ENCODE measurements around the gene FHIP1A.
A peak's percentile ranks its signal among the peaks of the same experiment; 100 is the strongest.

Gene FHIP1A

DNA sequence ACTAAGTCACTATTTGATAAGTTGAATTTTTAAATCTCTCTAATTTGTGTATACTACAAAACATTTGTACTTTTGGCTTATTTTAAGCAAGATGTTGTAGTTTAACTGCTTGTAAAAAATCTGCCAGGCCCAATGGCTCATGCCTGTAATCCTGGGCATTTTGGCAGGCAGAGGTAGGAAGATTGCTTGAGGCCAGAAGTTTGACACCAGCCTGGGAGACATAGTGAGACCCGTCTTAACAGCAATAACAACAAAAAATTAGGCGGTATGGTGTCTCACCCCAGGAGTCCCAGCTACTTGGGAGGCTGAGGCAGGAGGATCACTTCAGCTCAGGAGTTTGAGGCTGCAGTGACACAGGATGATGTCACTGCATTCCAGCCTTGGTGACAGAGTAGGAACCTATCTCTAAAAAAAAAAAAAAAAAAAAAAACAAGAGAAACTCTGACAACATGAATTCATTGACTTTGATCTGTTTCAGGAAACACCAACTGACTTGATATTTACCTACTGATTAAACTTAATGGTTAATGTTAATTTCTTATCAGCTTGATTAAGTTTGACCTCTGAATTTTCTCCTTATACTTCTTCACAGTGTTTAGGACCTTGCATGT, 8.9 kb downstream of the FHIP1A start:
- no peak for DNase-seq (ENCODE audit: low spot score)

DNA sequence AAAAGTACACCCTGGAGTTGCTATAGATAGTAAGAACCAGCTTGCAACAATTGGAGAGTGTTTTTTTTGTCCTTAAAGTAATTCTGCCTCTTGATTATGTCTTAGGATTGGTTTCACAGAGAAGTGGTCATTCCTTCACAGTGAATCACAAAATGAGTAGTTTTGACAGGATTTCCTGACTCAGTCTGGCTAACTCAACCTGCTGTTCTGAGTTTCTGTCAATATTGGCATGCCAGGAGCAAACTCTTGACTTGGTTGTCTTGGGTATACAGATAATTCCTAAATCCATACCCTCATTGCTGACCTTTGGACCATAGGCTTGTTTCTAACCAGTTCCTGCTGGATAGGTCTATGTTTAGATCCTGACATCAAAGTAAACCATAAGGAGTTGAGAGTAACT, 9.4 kb downstream of the FHIP1A start:
- no peak for FAIRE-seq
- peak; percentile 42 for DNase-seq (ENCODE audit: low spot score)

More for the DNA sequence above, 8.9 kb downstream of the FHIP1A start:
- no peak for FAIRE-seq

DNA sequence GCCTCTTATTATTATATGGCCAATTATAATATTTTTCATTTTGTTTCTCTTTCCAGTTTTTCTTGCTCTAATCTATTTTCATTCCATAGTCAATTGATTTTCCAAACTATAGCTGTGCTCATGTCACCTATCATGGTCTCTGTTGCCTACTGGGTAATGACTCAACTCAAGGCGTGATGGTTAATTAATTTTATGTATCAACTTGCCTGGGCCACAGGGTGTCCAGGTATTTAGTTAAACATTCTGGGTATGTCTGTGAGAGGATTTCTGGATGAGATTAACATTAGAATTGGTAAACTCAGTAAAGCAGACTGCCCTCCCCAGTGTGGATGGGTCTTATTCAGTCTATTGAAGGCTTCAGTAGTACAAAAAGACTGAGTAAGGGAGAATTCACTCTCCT, 9.9 kb downstream of the FHIP1A start:
- FAIRE-seq, result no peak
- no peak for DNase-seq (ENCODE audit: low spot score)

DNA sequence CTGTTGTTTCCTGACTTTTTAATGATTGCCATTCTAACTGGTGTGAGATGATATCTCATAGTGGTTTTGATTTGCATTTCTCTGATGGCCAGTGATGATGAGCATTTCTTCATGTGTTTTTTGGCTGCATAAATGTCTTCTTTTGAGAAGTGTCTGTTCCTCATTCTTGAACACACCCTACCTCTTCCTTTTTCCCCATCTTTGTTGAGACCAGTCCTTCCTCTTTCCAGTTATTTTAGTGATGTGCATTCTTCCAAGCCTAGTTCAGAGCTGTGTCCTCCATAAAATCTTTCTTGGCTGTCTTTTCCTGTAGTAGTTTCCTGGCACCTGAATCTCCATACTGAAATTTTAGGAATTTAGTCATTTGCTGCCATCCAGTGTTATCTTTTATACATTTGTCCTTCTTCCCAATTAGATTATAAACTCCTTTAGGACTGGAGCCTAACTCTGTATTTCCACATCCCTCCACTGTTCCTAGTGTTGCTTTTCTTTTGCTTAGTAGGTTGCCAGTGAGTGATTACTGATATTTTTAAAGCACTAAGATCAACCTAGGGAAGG, 11.4 kb downstream of the FHIP1A start:
- FAIRE-seq (no peak), DNase-seq (ENCODE audit: low spot score) (no peak)

DNA sequence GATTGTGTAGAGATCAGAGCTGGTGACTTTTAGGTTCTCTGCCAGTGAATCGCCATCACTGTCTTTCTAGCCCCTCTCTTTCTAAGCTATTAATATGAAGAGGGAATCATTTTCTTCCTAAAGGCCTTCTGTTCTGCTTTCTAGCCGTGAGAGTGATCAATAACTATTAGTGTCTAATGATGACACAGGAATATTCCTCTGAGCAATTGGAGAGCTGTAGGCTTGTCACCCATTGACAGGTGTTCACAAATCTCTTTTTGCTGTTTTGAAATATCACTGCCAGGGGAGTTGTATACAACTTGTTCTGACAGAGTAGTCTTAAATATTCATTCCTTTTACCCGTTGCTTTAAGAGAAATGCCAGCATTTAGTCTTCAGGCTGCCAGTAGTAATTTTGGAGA, 13.9 kb downstream of the FHIP1A start:
- DNase-seq (ENCODE audit: low spot score), result no peak
- no peak for FAIRE-seq

DNA sequence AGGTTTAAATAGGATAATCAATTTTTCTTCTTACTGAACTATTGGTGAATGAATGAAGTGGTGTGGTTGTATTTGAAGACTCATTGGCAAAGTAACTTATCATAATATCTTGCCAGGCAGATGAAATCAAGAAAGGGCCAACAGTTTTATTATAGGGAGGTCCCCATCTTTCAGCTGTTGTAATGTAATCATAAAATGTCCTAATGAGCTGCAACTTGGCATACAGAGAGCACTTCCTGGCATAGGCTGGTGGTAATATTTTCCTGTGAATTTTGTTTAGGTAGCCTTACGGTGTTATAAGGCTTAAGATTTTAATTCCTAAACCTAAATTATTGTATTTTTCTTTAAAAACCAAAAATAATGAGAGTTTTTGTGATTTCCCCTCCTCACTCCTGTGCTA, 17.5 kb downstream of the FHIP1A start:
- DNase-seq (ENCODE audit: low spot score), result no peak
- no peak for FAIRE-seq

DNA sequence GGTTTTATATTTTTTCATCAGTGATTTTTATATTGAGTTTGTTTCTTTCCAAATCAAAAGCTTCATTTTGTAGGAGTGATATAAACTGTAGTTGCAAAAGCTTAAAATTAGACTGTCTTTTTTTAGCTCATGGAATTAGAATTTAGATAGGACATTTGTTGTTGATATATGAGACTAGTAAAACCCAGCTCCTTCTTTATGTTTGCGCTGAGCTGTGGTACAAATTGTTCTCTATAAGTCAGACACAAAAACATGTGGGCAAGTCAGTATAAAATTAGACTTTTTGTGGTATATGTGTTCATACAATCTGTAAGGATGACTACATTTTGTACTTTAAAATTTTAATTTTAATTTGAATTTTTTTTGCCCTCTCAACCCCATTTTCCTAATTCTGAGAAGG, 18.3 kb downstream of the FHIP1A start:
- FAIRE-seq (no peak), DNase-seq (ENCODE audit: low spot score) (no peak)

DNA sequence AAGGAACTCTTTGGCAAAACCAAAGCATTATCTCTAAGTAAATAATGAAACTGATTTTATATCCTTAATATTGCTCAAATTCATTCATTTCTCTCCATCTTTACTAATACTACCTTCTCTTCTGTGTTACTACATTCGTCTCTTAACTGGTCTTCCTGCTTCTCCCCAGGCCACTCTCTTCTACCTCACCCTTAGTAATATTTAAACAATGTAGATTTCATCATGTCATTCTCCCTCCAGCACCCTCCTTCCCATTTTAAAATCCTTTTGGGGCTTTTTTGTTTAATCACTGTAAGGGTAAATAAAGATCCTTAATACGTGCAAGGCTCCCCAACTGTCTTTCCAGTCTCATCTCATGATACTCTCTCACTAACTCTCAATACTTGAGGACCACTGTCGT, 19.4 kb downstream of the FHIP1A start:
- DNase-seq (ENCODE audit: low spot score) (no peak), FAIRE-seq (no peak)

DNA sequence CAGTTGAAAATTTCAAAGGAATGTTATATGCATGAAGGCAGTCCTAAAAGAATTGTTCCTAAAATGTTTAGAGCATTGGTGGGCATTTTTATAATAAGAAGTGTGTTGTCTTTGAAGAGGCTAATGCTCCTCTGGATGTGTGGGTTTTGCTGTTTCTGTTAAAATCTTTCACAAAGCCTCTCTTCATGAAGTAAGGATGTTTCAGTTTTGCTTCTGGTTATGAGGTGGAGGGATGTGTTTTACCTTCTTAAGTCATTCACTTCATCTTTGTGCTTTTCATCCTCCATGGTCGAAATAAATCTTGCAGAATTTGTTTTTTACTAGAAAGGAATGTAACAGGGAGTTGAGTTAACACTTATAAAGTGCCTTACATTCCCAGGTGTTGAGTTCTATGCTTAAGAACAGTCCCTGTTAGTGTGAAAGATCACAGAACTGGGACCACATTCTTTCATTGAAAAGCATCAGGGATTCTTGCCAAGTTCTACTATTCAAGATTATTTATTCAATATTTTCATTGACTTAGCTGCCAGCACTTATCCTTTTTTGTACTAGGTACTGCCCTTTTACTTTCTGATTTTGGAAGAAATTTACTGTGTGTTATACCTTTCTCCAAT, 21.1 kb downstream of the FHIP1A start:
- DNase-seq (ENCODE audit: low spot score) (no peak), FAIRE-seq (no peak)

DNA sequence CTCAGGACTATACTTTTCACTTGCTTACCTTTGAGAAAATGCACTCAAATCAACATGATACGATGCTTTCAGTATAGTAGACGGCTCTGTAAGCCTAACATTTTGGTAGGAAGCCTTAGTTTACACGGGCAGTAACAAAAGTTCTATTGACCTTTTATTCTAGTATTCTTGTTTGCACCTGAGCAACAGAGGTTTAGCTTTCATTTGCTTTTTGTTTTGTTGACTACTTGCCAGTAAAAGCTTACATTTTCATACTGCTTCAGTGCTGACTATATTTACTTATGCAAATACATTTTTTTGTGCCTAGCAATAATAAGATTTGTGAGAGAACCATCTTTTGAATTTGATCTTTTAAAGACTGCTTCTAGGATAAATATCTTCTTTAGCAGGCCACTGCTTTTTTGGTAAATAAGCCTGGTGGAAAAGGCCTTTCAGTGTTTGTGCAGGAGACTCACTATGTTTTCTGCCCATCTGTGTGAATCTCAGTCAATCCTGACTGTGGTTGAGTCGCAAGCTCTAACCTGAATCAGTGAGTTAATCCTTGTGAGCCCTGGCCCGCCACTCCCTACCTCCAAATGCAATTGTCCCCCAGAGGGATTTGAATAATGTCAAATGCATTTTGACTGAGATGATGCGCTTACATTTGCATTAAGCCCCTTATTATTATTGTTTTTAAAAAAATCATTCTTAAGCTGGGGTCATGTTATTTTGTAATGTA, 21.9 kb downstream of the FHIP1A start:
- FAIRE-seq, result no peak
- DNase-seq (ENCODE audit: low spot score), result no peak

DNA sequence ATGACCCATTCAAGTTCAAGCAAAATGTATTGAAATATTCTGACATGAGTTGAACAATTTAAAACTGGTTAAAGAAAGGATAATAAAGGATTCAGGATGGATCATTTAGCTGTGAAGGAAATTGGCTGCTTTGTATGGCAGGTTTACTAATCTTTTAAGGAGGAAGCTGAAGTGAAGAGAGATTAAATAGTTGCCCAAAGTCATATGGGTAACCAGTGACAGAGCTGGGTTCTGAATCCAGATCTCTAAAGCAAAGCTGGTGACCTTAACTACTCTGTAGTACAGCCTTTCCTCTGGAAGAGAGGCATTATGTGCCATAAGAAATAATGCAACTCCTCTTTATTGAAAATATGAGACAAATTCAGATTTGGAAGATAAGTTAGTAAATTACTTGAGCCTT, 22.8 kb downstream of the FHIP1A start:
- DNase-seq (ENCODE audit: low spot score) (no peak), FAIRE-seq (no peak)

DNA sequence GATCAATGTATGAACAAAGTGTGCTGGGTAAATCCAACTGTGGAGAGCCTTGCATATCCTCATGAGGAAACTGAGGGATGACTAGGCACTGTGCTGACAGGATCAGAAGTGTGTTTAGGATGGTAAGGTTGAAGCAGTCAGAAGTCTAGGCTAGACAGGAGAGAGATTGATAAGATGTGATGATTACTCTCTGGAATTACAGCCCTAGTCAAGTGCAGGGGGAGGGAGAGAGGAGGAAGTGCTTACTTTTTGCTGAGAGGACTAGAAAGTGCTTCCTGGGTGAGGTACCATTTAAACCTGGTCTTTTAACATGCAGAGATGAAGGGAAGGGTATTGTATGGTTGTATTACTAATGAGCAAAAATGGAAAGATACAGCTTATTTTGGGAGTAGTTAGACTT, 23.7 kb downstream of the FHIP1A start:
- FAIRE-seq (no peak), DNase-seq (ENCODE audit: low spot score) (no peak)

DNA sequence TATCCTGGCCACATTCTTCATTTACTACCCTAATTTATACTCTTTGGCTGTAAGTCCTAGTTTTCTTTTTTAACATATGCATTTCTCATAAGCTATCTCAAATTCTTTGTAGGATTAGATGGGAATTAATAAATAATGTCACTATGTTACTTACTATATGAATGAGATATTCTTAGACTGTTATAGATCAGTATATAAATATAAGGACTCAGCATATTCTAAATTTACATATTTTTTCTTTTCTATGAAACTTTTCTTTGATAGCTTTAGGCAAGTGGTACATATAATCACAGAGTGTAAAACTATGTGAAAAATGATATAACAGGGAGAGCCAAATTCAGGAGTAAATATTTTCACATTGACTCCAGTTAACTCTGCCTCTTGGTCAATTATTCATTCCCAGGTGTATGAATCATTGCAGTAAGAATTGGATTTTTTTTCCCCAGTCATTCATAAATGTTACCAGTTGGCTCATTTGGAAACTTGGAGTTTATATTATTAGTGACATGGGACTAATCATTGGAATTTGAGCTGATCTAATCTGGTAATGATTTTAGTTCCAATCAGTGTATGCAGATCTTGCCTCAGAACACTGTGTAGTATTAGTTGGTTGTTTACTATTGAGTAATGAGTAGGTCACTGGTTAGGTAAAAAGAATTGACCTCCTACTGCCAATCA, 25.3 kb downstream of the FHIP1A start:
- FAIRE-seq, result no peak

DNA sequence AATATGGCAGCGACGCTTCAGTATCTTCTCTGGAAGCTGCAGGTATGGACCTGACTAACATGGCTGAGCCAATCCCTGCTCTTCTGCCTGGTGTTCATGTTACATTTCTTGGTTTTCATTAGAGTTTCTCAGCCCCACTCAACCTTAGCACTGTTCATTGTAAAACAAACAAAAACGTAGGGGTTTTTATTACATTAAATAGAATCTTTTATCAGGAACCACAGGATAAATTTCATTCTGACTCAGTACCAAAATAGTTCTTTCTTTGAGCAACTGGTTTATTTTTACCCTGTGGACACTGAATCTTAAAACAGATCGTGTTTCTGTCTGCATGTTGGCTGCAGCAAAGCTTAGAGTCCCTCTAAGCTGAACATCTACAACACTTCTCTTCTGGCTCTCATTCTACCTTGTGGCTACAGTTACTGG, 27.1 kb downstream of the FHIP1A start:
- DNase-seq (ENCODE audit: low spot score) (no peak), FAIRE-seq (no peak)

More for the DNA sequence above, 25.3 kb downstream of the FHIP1A start:
- DNase-seq (ENCODE audit: low spot score), result peak; percentile 12

DNA sequence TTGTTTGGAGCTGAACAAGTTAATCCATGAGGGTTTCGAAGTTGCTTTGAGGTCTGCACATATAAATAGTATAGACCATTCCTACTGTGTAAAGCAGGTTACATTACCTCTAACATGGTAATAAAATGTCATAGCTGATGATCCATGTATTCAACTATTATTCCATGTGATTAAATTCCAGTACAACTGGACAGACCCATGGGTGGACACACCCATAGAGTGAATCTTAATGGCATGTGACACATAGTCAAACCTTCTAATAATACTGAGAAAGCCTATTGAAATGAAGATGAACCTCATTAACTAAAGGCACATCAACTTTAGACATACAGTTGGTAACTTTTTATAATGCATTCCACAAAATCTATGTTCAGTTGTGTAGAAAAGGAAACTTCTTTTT, 28.5 kb downstream of the FHIP1A start:
- no peak for FAIRE-seq

DNA sequence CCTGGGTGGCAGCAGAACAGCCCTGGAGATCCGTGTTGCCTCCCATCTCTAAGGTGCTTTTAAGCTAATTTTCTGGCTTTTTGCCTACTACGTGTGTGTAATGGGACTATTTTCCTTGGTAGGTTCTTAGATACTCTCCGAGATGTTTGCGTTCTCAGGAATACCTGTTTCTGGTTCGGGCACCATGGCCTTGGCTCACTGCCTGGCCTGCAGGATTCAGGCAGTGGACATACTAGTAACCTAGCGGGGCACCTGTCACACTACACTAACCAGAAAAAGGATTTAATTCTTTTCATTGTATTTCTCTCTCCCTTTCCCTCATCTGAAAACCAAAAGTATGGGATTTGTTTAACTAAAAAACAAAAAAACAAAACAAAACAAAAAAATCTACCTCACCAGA, 29.2 kb downstream of the FHIP1A start:
- DNase-seq (ENCODE audit: low spot score) (no peak), FAIRE-seq (no peak)

More for the DNA sequence above, 28.5 kb downstream of the FHIP1A start:
- no peak for DNase-seq (ENCODE audit: low spot score)

DNA sequence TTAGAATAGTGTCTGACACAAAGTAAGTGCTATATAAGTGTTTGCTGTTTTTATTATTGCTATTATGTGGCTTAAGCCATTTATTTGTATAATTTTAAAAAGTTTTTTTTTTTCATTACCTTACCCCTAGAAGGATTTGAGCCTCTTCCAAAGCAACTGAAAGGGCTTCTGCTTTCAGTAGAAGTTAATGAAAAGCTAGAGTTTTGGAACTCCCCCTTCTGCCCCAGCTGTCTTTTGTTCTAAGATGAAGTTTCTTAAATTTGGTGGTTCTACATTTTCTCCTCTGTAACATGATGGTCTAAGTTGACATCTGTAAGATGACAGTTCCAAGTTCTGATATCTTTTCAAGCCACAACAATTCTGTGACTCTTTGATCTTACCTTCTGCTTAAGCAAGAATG, 30.3 kb downstream of the FHIP1A start:
- no peak for DNase-seq (ENCODE audit: low spot score)
- FAIRE-seq, result no peak

DNA sequence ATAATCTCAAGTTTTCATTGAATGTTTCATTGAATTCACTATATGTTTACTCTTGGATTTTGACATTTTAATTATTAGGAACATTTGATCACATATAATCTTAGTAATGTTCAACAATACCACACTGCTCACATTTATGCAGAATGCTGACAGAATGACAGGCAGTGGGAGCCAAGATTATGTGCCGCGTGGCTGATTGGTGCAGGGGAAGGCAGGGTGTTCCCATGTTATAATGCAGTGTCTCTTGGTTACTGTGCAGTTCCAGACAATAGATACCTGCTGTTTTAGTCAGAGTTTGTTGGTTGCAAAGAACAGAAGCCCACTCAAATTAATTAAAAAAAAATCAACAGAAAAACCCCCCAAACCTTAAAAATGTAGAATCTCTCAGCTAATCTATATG, 33.0 kb downstream of the FHIP1A start:
- FAIRE-seq (no peak), DNase-seq (ENCODE audit: low spot score) (no peak)

DNA sequence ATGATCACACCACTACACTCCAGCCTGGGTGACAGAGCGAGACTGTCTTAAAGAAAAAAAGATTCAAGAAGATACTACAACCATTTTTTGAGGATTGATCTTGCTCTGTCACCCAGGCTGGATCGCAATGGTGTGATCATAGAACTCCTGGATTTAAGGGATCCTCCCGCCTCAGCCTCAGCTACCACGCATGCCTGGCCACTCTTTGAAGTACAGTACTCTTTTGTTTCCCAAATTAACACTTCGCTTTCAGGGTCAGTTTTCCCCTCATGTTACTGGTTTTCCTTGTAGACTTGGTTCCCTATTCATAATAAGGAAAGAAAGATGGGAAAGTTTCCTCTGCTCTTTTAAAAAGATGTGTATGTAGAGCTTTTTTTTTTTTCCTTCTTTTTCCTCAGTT, 34.3 kb downstream of the FHIP1A start:
- DNase-seq (ENCODE audit: low spot score) (no peak), FAIRE-seq (no peak)

DNA sequence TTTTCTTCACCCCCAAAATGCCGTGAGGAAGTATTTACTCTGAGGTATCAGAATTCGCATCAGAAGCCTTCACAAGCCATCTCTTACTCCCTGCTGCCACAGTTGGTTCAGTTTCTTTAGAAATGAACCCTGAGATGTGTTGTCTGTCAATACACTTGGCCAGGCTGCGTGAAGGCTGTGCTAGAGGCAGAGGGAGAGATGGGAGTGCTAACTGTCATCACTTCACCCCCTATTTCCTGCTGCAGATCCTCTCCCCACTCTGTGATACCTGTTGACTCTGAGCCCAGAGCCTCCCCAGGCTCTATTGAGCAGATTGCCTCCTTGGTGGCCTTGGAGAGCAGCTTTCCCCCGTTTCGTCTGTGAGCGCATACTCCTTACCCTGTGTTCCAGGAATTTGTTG, 34.8 kb downstream of the FHIP1A start:
- FAIRE-seq (no peak), DNase-seq (ENCODE audit: low spot score) (no peak)

DNA sequence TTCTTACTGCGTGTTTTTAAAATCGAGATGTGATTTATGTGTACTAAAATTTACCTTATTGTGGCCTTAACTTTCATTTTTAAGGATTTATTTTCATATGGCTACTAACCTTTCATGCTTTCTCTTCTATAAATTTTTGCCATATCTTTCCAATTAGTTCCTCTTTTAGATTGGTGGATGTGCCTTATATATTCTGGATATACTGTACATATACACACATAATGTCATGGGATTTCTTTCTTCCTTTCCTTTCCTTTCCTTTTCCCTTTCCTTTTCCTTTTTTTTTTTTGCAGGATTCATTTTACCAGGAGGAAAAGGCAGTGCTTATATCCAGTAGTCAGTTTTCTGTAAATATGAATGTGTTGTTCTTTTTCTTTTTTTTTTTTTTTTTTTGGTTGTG, 37.2 kb downstream of the FHIP1A start:
- no peak for FAIRE-seq
- DNase-seq (ENCODE audit: low spot score), result no peak

DNA sequence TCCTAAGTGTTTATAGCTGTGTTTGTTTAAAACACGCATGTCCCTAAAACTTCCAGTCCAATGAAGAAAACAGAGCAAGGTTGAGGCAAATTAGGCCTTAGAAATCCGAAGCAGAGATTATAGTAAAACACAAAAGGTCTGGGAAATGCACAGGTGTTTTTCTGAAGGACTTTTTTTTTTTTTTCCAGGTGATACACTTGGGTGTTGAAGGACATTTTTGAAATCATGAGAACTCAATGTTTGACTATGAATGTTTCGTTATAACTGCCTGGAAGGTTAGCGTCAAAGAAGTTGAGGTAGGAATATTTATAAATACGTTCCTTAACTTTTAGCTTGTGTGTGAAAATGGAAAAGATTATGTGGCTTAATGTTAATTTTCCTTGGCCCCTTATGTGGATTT, 45.5 kb downstream of the FHIP1A start:
- no peak for FAIRE-seq
- DNase-seq (ENCODE audit: low spot score), result no peak
